SK-N-SH (cell line): Measurements from ENCODE around the gene DNMT3B. TPM values are rescaled to one million over a fixed set of nuclear protein-coding genes. Genes with fewer than 3 reads are reported as not detected.

Experiments
- CTCF ChIA-PET: fragments of 300-600, 350-600 bp; formaldehyde crosslinking; extraction: SDS; loops from one replicate; lab custom pipeline; 2021; lab: Yijun Ruan, JAX
- POLR2A ChIA-PET: fragments of 350-600 bp; sonication (Branson Sonifier 250); formaldehyde crosslinking; extraction: SDS; loops from one replicate; lab custom pipeline; 2020; ENCODE audit warnings: antibody characterized with exemption, inconsistent platforms; lab: Yijun Ruan, JAX
- DNase-seq: peaks from one replicate; pipeline ENCODE4 v3.0.0; 2012
- H2AFZ ChIP-seq: fragments of 200-600 bp; sonication (generic); 2 replicates; pipeline ENCODE4 v1.8.1; 2016; ENCODE audit warnings: antibody characterized with exemption, mild to moderate bottlenecking, low read depth
- H3F3A ChIP-seq: fragments of 200-600 bp; sonication (generic); replicated peaks from 2 replicates; pipeline ENCODE3; 2016; ENCODE audit warnings: antibody characterized with exemption, mild to moderate bottlenecking; ENCODE audit not compliant: insufficient read depth
- H3K27ac ChIP-seq, 2 experiments: fragments of 200-500 bp in 1 of 2; fragments of 200-600 bp in 1 of 2; sonication (Bioruptor generic) in 1 of 2; sonication (generic), shearing (Covaris generic) in 1 of 2; 2 replicates each; pipeline versions ENCODE4 v1.5.1 to v1.6.1; 2014 to 2016; ENCODE audit warnings: low read depth in 2 of 2, inconsistent platforms in 1 of 2, low read length in 1 of 2, mild to moderate bottlenecking in 1 of 2, mixed read lengths in 1 of 2
- H3K27me3 ChIP-seq: fragments of 200-600 bp; sonication (generic), shearing (Covaris generic); 2 replicates; pipeline ENCODE4 v1.6.1; 2016; ENCODE audit warnings: mixed run types; ENCODE audit not compliant: insufficient read depth
- H3K36me3 ChIP-seq, 2 experiments: fragments of 200-500 bp in 1 of 2; fragments of 200-600 bp in 1 of 2; sonication (Bioruptor generic) in 1 of 2; sonication (generic) in 1 of 2; replicated peaks in 1 of 2; 2 replicates each; pipeline versions ENCODE3 to v1.5.1; 2014 to 2016; ENCODE audit warnings: low read length in 1 of 2, mild to moderate bottlenecking in 1 of 2; ENCODE audit not compliant: insufficient read depth in 2 of 2, control insufficient read depth in 1 of 2
- H3K4me1 ChIP-seq, 2 experiments: fragments of 200-500 bp in 1 of 2; fragments of 200-600 bp in 1 of 2; sonication (Bioruptor generic) in 1 of 2; sonication (generic), shearing (Covaris generic) in 1 of 2; 2 replicates each; pipeline versions ENCODE4 v1.5.1 to v1.6.1; 2014 to 2016; ENCODE audit warnings: low read depth in 1 of 2, low read length in 1 of 2, mixed run types in 1 of 2; ENCODE audit not compliant: insufficient read depth in 2 of 2, control insufficient read depth in 1 of 2
- H3K4me2 ChIP-seq: fragments of 200-600 bp; sonication (generic), shearing (Covaris generic); 2 replicates; pipeline ENCODE4 v1.6.1; 2017; ENCODE audit warnings: mixed run types
- H3K4me3 ChIP-seq, 2 experiments: fragments of 200-500 bp in 1 of 2; fragments of 200-600 bp in 1 of 2; sonication (Bioruptor generic) in 1 of 2; sonication (generic), shearing (Covaris generic) in 1 of 2; 2 replicates each; pipeline versions ENCODE4 v1.5.1 to v1.8.1; 2014 to 2016; ENCODE audit warnings: low read depth in 2 of 2, inconsistent platforms in 1 of 2, low read length in 1 of 2, mild to moderate bottlenecking in 1 of 2, mixed read lengths in 1 of 2, moderate library complexity in 1 of 2
- H3K79me2 ChIP-seq: fragments of 200-600 bp; sonication (generic); 2 replicates; pipeline ENCODE4 v1.8.1; 2017; ENCODE audit warnings: mild to moderate bottlenecking; ENCODE audit not compliant: insufficient read depth
- H3K9ac ChIP-seq: fragments of 200-600 bp; sonication (generic); 2 replicates; pipeline ENCODE4 v1.6.1; 2017; ENCODE audit warnings: mixed run types
- H3K9me2 ChIP-seq: fragments of 200-600 bp; sonication (generic); 2 replicates; pipeline ENCODE4 v1.6.1; 2017; ENCODE audit warnings: mixed run types
- H3K9me3 ChIP-seq: fragments of 200-600 bp; sonication (generic); 2 replicates; pipeline ENCODE4 v1.6.1; 2017; ENCODE audit warnings: mixed run types, mild to moderate bottlenecking, moderate library complexity
- H4K20me1 ChIP-seq: fragments of 200-600 bp; sonication (generic); 2 replicates; pipeline ENCODE4 v1.6.1; 2017; ENCODE audit warnings: mild to moderate bottlenecking, mixed run types; ENCODE audit not compliant: insufficient read depth
- ELF1 ChIP-seq: IDR thresholded peaks from 2 replicates; pipeline ENCODE4 v1.4.0; 2012
- FOSL2 ChIP-seq: IDR thresholded peaks from 2 replicates; pipeline ENCODE4 v1.4.0; 2012; ENCODE audit warnings: low read depth, mild to moderate bottlenecking, moderate library complexity, borderline replicate concordance
- GATA2 ChIP-seq: sonication (generic); formaldehyde crosslinking; IDR thresholded peaks from 2 replicates; pipeline ENCODE4 v1.5.0; 2020; ENCODE audit warnings: mild to moderate bottlenecking, missing genetic modification reagents
- MEF2A ChIP-seq: IDR thresholded peaks from 2 replicates; pipeline ENCODE4 v1.4.0; 2012; ENCODE audit warnings: low read depth, borderline replicate concordance
- RXRA ChIP-seq: IDR thresholded peaks from 2 replicates; pipeline ENCODE4 v1.4.0; 2012; ENCODE audit warnings: low read depth, mild to moderate bottlenecking, borderline replicate concordance
- SMC3 ChIP-seq: IDR thresholded peaks from 2 replicates; pipeline ENCODE4 v1.6.1; 2012; ENCODE audit warnings: low read depth, low read length, improper control_type of control experiment
- TAF1 ChIP-seq: IDR thresholded peaks from 2 replicates; pipeline ENCODE4 v1.6.1; 2012; ENCODE audit warnings: low read depth, mild to moderate bottlenecking, low read length, moderate library complexity, borderline replicate concordance
- TCF12 ChIP-seq: IDR thresholded peaks from 2 replicates; pipeline ENCODE4 v1.4.0; 2012
- WGBS: methylation state at CpG from one replicate; pipeline ENCODE4 v1.1.6; 2017; ENCODE audit warnings: low lambda C conversion rate; 5-methylcytosine and 5-hydroxymethylcytosine counted together
- polyA plus RNA-seq, 3 experiments: library from polyadenylated mRNA; depleted of rRNA; stranded (reverse); fragments of >200 nt; gene quantifications; 2 replicates each; pipeline ENCODE4 v1.2.3, GENCODE V29; 2012
- TF ChIP-seq, protein P1 (sequence below): IDR thresholded peaks from 2 replicates; pipeline ENCODE4 v1.4.0; 2012; ENCODE audit warnings: low read depth, borderline replicate concordance
- TF ChIP-seq, protein P2 (sequence below): IDR thresholded peaks from 2 replicates; pipeline ENCODE4 v1.4.0; 2012; ENCODE audit warnings: low read depth

DNMT3B gene
- polyA plus RNA-seq, 1 of the 3 experiments (the other 2 are of a cell fraction) = 2.2 TPM

DNA sequence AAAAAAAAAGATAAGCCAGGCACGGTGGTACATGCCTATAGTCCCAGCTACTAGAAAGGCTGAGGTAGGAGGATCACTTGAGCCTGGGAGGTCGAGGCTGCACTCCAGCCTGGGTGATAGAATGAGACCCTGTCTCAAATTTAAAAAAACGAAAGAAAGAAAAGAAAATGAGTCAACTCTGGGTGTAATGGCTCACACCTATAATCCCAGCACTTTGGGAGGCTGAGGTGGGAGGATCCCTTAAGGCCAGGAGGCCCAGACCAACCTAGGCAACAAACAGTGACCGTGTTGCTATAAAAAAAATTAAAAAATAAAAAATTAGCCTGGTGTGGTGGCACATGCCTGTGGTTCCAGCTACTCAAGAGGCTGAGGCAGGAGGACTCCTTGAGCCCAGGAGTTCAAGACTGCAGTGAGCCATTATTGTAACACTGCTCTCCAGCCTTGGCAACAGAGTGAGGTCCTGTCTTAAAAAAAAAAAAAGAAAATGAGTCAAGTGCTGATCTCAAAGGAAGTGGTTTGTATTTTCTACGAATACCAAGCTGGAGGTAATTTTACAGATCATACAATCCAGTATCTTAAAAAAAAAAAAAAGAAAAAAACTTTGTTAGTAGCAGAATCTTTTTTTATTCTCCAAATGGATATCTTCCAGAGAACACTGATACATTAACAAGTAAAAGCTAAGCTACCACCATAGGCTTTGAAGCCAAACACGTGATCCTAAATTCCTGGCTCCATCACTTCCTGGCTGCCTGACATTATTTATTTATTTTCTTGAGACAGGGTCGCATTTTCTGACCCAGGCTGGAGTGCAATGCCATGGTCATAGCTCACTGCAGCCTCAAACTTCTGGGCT, 24.6 kb upstream of the DNMT3B start:
- peak overlapping the region in 1 of 2 experiments; percentile 75; a peak in 3 of 4 replicates for H3K27ac ChIP-seq
- peak overlapping the region; percentile 15; the same call in 1 of the 2 replicates for H3K9ac ChIP-seq
- H2AFZ ChIP-seq = no peak overlapping the region
- no peaks in the 10 kb centered on the region for H3K9me3 ChIP-seq
- DNase-seq = no peak
- TF ChIP-seq TCF12 = peak; percentile 45
- TF ChIP-seq, protein P1, sequence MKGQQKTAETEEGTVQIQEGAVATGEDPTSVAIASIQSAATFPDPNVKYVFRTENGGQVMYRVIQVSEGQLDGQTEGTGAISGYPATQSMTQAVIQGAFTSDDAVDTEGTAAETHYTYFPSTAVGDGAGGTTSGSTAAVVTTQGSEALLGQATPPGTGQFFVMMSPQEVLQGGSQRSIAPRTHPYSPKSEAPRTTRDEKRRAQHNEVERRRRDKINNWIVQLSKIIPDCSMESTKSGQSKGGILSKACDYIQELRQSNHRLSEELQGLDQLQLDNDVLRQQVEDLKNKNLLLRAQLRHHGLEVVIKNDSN = no peak
- no peak for TF ChIP-seq TAF1
- TF ChIP-seq FOSL2 = peak; percentile 56; the same call in 1 of the 2 replicates
- no peak for TF ChIP-seq SMC3
- TF ChIP-seq ELF1 = no peak
- TF ChIP-seq, all 33 proteins: peak for 2
- Histone ChIP-seq H3K9me2 (no peaks in the 10 kb centered on the region), H3K36me3 (peaks cover 0 to 2% of the 10 kb centered on the region in 2 experiments), H3K27me3 (no peaks in the 10 kb centered on the region), H4K20me1 (no peaks in the 10 kb centered on the region), H3K4me1 (peaks cover 4 to 5% of the 10 kb centered on the region in 2 experiments; a peak in 1 of 4 replicates), H3K79me2 (peaks cover 45% of the 10 kb centered on the region), H3K4me3 (no peak overlapping the region), H3K4me2 (peak overlapping the region; percentile 51), H3F3A (peaks cover 17% of the 10 kb centered on the region)
- CTCF ChIA-PET = interaction anchor here (0.6 kb wide), 1 partner anchor 27 kb away, joined by 3 read pairs; no protein-coding TSS in a partner anchor
- WGBS = 50% methylated on average over 7 of the region's 7 CpGs
- POLR2A ChIA-PET = no interaction called here

DNA sequence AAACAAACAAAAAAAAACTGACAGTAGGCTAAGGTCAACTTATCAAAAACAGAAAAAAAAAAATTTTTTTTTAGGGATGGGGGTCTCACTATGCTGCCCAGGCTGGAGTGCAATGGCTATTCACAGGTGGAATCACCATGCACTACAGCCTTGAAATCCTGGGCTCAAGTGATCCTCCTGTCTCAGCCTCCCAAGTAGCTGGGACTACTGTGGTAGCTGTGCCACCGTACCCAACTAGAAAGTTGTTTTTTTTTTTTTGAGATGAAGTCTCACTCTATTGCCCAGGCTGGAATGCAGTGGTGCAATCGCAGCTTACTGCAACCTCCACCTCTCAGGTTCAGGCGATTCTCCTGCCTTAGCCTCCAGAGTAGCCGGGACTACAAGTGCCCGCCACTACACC, 21.0 kb upstream of the DNMT3B start:
- Histone ChIP-seq H3K79me2 (peaks cover 62% of the 10 kb centered on the region), H4K20me1 (no peaks in the 10 kb centered on the region), H3K36me3 (peaks cover 0 to under 1% of the 10 kb centered on the region in 2 experiments), H3K4me2 (no peak overlapping the region), H3K9me2 (no peaks in the 10 kb centered on the region), H3K27ac (no peak overlapping the region), H3K9me3 (no peaks in the 10 kb centered on the region), H3K9ac (no peak overlapping the region), H3F3A (peaks cover 26% of the 10 kb centered on the region), H3K4me1 (peaks cover 11 to 13% of the 10 kb centered on the region in 2 experiments; a peak in 1 of 4 replicates), H3K4me3 (no peak overlapping the region), H2AFZ (no peak overlapping the region), H3K27me3 (no peaks in the 10 kb centered on the region)
- WGBS = 93% methylated on average over 5 of the region's 5 CpGs
- no peak for DNase-seq
- POLR2A ChIA-PET = no interaction called here
- TF ChIP-seq RXRA = no peak
- no peak for TF ChIP-seq MEF2A
- no peak for TF ChIP-seq GATA2 (CRISPR knock-in tag)
- TF ChIP-seq, protein P2, sequence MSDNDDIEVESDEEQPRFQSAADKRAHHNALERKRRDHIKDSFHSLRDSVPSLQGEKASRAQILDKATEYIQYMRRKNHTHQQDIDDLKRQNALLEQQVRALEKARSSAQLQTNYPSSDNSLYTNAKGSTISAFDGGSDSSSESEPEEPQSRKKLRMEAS = no peak
- no peak for TF ChIP-seq TAF1
- CTCF ChIA-PET = no interaction called here
